ENCODE data around the gene TMEM233. TPM values are rescaled to one million over a fixed set of nuclear protein-coding genes. Genes with fewer than 3 reads are reported as not detected.

TMEM233 gene
- total and polyA plus RNA-seq, 12 donors, result 0.17 to 1.0 (median 0.53) TPM; not detected in 2

DNA sequence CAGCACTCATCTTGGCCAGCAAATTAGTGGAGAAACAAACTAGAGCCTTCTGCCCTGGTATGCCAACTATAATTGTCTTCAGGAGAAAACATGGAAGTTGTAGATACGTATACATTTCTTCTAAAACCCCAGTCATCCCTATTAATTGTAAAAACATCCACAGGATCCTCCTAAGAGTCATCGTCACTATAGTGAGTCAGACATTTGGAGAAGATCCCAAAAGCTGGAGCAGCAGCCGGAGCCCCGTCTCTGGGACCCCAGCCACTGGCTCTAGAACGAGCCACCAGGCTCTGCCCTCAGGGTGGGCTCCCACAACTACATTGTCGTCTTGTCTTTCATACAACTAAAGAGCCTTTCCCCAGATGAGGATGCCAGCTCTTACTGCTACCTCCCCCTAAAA, 89.8 kb downstream of the TMEM233 start:
- no peak overlapping the region for H3K4me3 ChIP-seq
- no peak for TF ChIP-seq POLR2A (IDR thresholded peaks at IDR 0.05)
- TF ChIP-seq, protein P1, sequence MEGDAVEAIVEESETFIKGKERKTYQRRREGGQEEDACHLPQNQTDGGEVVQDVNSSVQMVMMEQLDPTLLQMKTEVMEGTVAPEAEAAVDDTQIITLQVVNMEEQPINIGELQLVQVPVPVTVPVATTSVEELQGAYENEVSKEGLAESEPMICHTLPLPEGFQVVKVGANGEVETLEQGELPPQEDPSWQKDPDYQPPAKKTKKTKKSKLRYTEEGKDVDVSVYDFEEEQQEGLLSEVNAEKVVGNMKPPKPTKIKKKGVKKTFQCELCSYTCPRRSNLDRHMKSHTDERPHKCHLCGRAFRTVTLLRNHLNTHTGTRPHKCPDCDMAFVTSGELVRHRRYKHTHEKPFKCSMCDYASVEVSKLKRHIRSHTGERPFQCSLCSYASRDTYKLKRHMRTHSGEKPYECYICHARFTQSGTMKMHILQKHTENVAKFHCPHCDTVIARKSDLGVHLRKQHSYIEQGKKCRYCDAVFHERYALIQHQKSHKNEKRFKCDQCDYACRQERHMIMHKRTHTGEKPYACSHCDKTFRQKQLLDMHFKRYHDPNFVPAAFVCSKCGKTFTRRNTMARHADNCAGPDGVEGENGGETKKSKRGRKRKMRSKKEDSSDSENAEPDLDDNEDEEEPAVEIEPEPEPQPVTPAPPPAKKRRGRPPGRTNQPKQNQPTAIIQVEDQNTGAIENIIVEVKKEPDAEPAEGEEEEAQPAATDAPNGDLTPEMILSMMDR (IDR thresholded peaks at IDR 0.05), result no peak
- no peaks in the 10 kb centered on the region for H3K9me3 ChIP-seq (replicated peaks in 1 of 3)
- WGBS, 4 donors, result 31 to 70% (median 54%) methylated on average over 6 of the region's 6 CpGs
- H3K27me3 ChIP-seq, result no peaks in the 10 kb centered on the region
- peaks cover 10 to 34% of the 10 kb centered on the region in 2 donors for H3K4me1 ChIP-seq (replicated peaks in 1 of 2)
- peak in 1 of 7 donors; percentile 48 for DNase-seq
- peak overlapping the region in 4 of 5 donors; percentile 35 to 83 (median 53) for H3K27ac ChIP-seq
- intact Hi-C loops (cut with DNase I), result no loop called here
- H3K36me3 ChIP-seq (replicated peaks in 1 of 2), result peaks cover 0 to 37% of the 10 kb centered on the region in 2 donors

DNA sequence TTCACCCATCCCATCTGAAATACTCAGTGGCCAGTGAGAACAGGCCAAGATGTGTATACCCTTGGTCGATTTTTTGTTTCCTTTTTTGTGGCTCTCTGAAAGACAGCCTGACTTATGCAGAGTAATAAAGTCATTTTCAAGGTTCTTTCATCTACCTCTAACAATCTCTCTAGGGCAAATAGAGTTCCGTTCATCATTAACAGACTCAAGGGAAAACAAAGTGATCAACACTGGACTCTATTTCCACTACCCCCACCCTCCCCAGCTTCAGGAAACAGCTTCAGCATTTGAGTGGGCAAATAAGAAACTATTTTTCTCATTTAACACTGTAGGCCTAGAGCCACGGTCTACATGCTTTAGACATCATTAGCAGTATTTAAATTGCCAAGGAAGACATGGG, 90.2 kb downstream of the TMEM233 start:
- Histone ChIP-seq H3K4me3 (no peak overlapping the region), H3K36me3 (replicated peaks in 1 of 2) (peaks cover 0 to 33% of the 10 kb centered on the region in 2 donors), H3K27ac (peak overlapping the region in 3 of 5 donors; percentile 27 to 51 (median 35)), H3K9me3 (replicated peaks in 1 of 3) (no peaks in the 10 kb centered on the region), H3K27me3 (no peaks in the 10 kb centered on the region), H3K4me1 (replicated peaks in 1 of 2) (peaks cover 10 to 34% of the 10 kb centered on the region in 2 donors)
- WGBS, 4 donors, result 68 to 78% (median 71%) methylated on average over 3 of the region's 3 CpGs
- no peak for TF ChIP-seq POLR2A (IDR thresholded peaks at IDR 0.05)
- TF ChIP-seq, protein P1 (IDR thresholded peaks at IDR 0.05), result no peak
- intact Hi-C loops (cut with DNase I), result no loop called here
- no peak for DNase-seq

DNA sequence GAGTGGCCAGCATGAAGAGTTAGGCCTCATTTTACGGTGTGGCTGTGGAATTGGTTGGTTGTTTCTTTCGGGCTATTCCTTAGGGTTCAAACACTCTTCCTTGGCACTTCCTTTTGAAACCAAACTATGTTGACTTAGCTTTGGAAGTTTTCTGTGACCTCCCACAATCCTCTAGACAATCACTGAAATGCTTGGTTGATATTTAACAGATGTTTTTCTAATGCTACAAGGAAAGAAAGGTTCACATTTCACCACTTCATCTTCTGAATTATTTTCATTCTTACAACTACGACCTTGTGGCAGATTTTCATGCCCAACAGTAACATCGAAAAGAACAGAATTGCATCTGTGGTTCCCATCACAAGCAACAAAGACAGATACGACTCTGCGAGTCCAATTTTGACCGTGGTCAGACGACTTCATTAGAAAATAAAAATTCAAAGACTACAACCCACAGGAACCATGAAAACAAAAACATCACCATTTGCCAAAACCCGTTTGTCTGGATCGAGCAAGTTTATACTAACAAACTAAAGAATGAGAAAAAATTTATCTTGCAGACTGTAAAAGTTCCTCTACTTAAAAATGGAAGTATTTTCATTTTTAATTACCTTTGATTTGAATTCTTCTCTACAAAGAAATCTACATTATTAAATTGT, 91.3 kb downstream of the TMEM233 start:
- peak overlapping the region in 1 of 5 donors; percentile 27 for H3K27ac ChIP-seq
- H3K27me3 ChIP-seq, result no peaks in the 10 kb centered on the region
- peaks cover 10 to 34% of the 10 kb centered on the region in 2 donors for H3K4me1 ChIP-seq (replicated peaks in 1 of 2)
- no peak overlapping the region for H3K4me3 ChIP-seq
- intact Hi-C loops (cut with DNase I), result no loop called here
- H3K9me3 ChIP-seq (replicated peaks in 1 of 3), result no peaks in the 10 kb centered on the region
- peaks cover 0 to 23% of the 10 kb centered on the region in 2 donors for H3K36me3 ChIP-seq (replicated peaks in 1 of 2)
- TF ChIP-seq, protein P1 (IDR thresholded peaks at IDR 0.05), result no peak
- no peak for TF ChIP-seq POLR2A (IDR thresholded peaks at IDR 0.05)
- 67 to 77% (median 74%) methylated on average over 10 of the region's 10 CpGs for WGBS, 4 donors
- DNase-seq, result peak in 1 of 7 donors; percentile 24

DNA sequence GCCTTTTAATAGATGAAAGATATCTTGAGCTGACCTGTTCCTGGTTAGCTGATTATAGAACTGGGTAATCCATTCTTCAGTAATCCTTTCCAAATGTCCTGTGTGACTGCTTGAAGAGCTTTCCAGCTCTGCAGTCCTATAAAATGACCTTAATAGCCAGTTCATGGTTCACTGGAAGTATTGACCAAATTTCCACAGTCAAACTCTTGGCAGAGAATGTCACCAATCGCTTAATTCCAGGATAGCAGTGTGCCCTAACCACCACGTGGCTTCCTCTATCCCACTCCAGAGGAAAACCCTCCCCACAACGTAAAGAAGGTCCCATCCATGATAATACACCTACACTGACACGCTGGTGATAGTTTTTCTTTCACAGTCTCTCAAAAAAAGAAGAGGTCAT, 91.8 kb downstream of the TMEM233 start:
- no peak for TF ChIP-seq POLR2A (IDR thresholded peaks at IDR 0.05)
- TF ChIP-seq, protein P1 (IDR thresholded peaks at IDR 0.05), result no peak
- Histone ChIP-seq H3K27me3 (no peaks in the 10 kb centered on the region), H3K9me3 (replicated peaks in 1 of 3) (no peaks in the 10 kb centered on the region), H3K4me3 (no peak overlapping the region), H3K36me3 (replicated peaks in 1 of 2) (peaks cover 0 to 21% of the 10 kb centered on the region in 2 donors), H3K4me1 (replicated peaks in 1 of 2) (peaks cover 10 to 34% of the 10 kb centered on the region in 2 donors), H3K27ac (peak overlapping the region in 1 of 5 donors; percentile 23)
- WGBS, 4 donors, result 80 to 93% (median 87%) methylated on average over 4 of the region's 4 CpGs
- no peak for DNase-seq
- intact Hi-C loops (cut with DNase I), result no loop called here

All from adrenal gland (tissue), 12 donors.